GM23338 (cell line): ENCODE data around the gene PKDCC. TPM values are rescaled to one million over a fixed set of nuclear protein-coding genes. Genes with fewer than 3 reads are reported as not detected.

ENCODE experiments used
- ATAC-seq: fragments of 200-7000 bp; cut with Tn5 transposase; 3 replicates; pipeline ENCODE4 v1.9.1; 2020
- DNase-seq: peaks from one replicate; pipeline ENCODE4 v3.0.0-alpha.2; 2015; ENCODE audit warnings: low spot score
- H2AFZ ChIP-seq: fragments of 200-600 bp; sonication (generic); 2 replicates; pipeline ENCODE4 v1.8.0; 2016; ENCODE audit warnings: antibody characterized with exemption, mild to moderate bottlenecking, moderate library complexity
- H3F3A ChIP-seq: fragments of 200-600 bp; sonication (generic); replicated peaks from 2 replicates; pipeline ENCODE4 v1.8.0; 2017; ENCODE audit warnings: antibody characterized with exemption, mixed run types, low read depth
- H3K27ac ChIP-seq: fragments of 200-600 bp; sonication (generic); 2 replicates; pipeline ENCODE4 v1.6.1; 2016; ENCODE audit warnings: low read depth
- H3K27me3 ChIP-seq: fragments of 200-600 bp; sonication (generic); 2 replicates; pipeline ENCODE4 v1.8.0; 2016; ENCODE audit warnings: mild to moderate bottlenecking, mixed run types, moderate library complexity; ENCODE audit not compliant: insufficient read depth
- H3K36me3 ChIP-seq: fragments of 200-600 bp; sonication (generic); 2 replicates; pipeline ENCODE4 v1.8.0; 2016; ENCODE audit warnings: mild to moderate bottlenecking; ENCODE audit not compliant: insufficient read depth
- H3K4me1 ChIP-seq: fragments of 200-600 bp; sonication (generic); 2 replicates; pipeline ENCODE4 v1.8.0; 2016; ENCODE audit warnings: mild to moderate bottlenecking, moderate library complexity; ENCODE audit not compliant: insufficient read depth
- H3K4me2 ChIP-seq: fragments of 200-600 bp; sonication (generic); 2 replicates; pipeline ENCODE4 v1.7.1; 2017; ENCODE audit warnings: mixed run types
- H3K4me3 ChIP-seq: fragments of 200-600 bp; sonication (generic); 2 replicates; pipeline ENCODE4 v1.6.1; 2016; ENCODE audit warnings: mixed run types
- H3K79me2 ChIP-seq: fragments of 200-600 bp; sonication (generic); replicated peaks from 2 replicates; pipeline ENCODE4 v1.8.0; 2017; ENCODE audit warnings: mild to moderate bottlenecking; ENCODE audit not compliant: insufficient read depth
- H3K9me2 ChIP-seq: fragments of 200-600 bp; sonication (generic); 2 replicates; pipeline ENCODE4 v1.8.0; 2017; ENCODE audit not compliant: insufficient read depth
- H4K20me1 ChIP-seq: fragments of 200-600 bp; sonication (generic); replicated peaks from 2 replicates; pipeline ENCODE4 v1.8.0; 2017; ENCODE audit warnings: mild to moderate bottlenecking; ENCODE audit not compliant: insufficient read depth
- H3K27ac Mint-ChIP-seq: 2 replicates; pipeline ENCODE4 v1.8.0; 2020; ENCODE audit warnings: inconsistent platforms, mild to moderate bottlenecking, moderate library complexity, mixed read lengths
- H3K27me3 Mint-ChIP-seq: 3 replicates; pipeline ENCODE4 v1.8.0; 2022; ENCODE audit warnings: low read depth, mild to moderate bottlenecking, moderate library complexity, mixed read lengths, inconsistent platforms; ENCODE audit not compliant: insufficient read depth, poor library complexity
- H3K36me3 Mint-ChIP-seq: 3 replicates; pipeline ENCODE4 v1.8.0; 2021; ENCODE audit warnings: low read depth, mild to moderate bottlenecking, inconsistent platforms, moderate library complexity, mixed read lengths
- H3K4me1 Mint-ChIP-seq: 3 replicates; pipeline ENCODE4 v1.8.0; 2020; ENCODE audit warnings: mild to moderate bottlenecking, inconsistent platforms, mixed read lengths
- H3K4me3 Mint-ChIP-seq: 3 replicates; pipeline ENCODE4 v1.8.0; 2021; ENCODE audit warnings: moderate library complexity, mild to moderate bottlenecking, inconsistent platforms, mixed read lengths
- H3K9me3 Mint-ChIP-seq: 3 replicates; pipeline ENCODE4 v1.8.0; 2020; ENCODE audit warnings: moderate library complexity, mild to moderate bottlenecking, inconsistent platforms, mixed read lengths
- CREB1 ChIP-seq: fragments of 250-450 bp; sonication (Bioruptor Pico); IDR thresholded peaks from 2 replicates; pipeline ENCODE4 v1.5.0; 2020; ENCODE audit warnings: low read depth, mild to moderate bottlenecking, moderate library complexity
- EZH2 ChIP-seq: fragments of 200-600 bp; sonication (generic); IDR thresholded peaks from one replicate; pipeline ENCODE4 v1.8.0; 2017; ENCODE audit warnings: antibody characterized with exemption, mild to moderate bottlenecking, low read depth; ENCODE audit not compliant: unreplicated experiment
- EZH2phosphoT487 ChIP-seq: fragments of 200-600 bp; sonication (generic); IDR thresholded peaks from one replicate; pipeline ENCODE4 v1.8.1; 2018; ENCODE audit warnings: antibody characterized with exemption; ENCODE audit not compliant: unreplicated experiment
- JUNB ChIP-seq: IDR thresholded peaks from one replicate; pipeline ENCODE4 v1.6.1; 2016; ENCODE audit warnings: antibody characterized with exemption; ENCODE audit not compliant: unreplicated experiment
- NANOG ChIP-seq: IDR thresholded peaks from 2 replicates; pipeline ENCODE4 v1.6.1; 2016; ENCODE audit warnings: antibody characterized with exemption, borderline replicate concordance
- POLR2AphosphoS5 ChIP-seq: IDR thresholded peaks from 2 replicates; pipeline ENCODE4 v1.6.1; 2016; ENCODE audit warnings: antibody characterized with exemption, low read depth
- STAT1 ChIP-seq: IDR thresholded peaks from one replicate; pipeline ENCODE4 v1.6.1; 2016; ENCODE audit warnings: antibody characterized with exemption; ENCODE audit not compliant: unreplicated experiment
- ZNF114 ChIP-seq: fragments of 250-450 bp; sonication (Bioruptor Pico); IDR thresholded peaks from 2 replicates; pipeline ENCODE4 v1.5.0; 2020; ENCODE audit warnings: mild to moderate bottlenecking, moderate library complexity
- ZNF331 ChIP-seq: fragments of 250-450 bp; sonication (Bioruptor Pico); IDR thresholded peaks from 2 replicates; pipeline ENCODE4 v1.5.0; 2020; ENCODE audit warnings: low read depth, mild to moderate bottlenecking, moderate library complexity
- polyA plus RNA-seq: library from polyadenylated mRNA; unstranded; fragments of >200 nt; fragmentation: Nextera tagmentation; extraction: Ambion mirVana; gene quantifications from 2 replicates; pipeline ENCODE4 v1.2.1, GENCODE V29; 2016
- total RNA-seq: library from RNA; depleted of rRNA; stranded (reverse); fragments of >200 nt; shearing (Covaris generic); gene quantifications from 2 replicates; pipeline ENCODE4 v1.2.3, GENCODE V29; 2014
- TF ChIP-seq, protein P1 (sequence below): fragments of 250-450 bp; sonication (Bioruptor Pico); IDR thresholded peaks from 2 replicates; pipeline ENCODE4 v1.5.0; 2020; ENCODE audit warnings: mild to moderate bottlenecking, moderate library complexity
- TF ChIP-seq, protein P2 (sequence below): IDR thresholded peaks from one replicate; pipeline ENCODE4 v1.6.1; 2018; ENCODE audit warnings: antibody characterized with exemption; ENCODE audit not compliant: unreplicated experiment
- TF ChIP-seq, protein P3 (sequence below), 2 experiments: fragments of 200-600 bp in 1 of 2; sonication (generic) in 1 of 2; conservative IDR thresholded peaks; 2 replicates each; pipeline versions ENCODE4 v1.5.1 to v1.6.1; 2016 to 2017; ENCODE audit warnings: antibody characterized with exemption in 2 of 2, low read depth in 2 of 2, mild to moderate bottlenecking in 2 of 2, moderate library complexity in 1 of 2
- TF ChIP-seq, protein P4 (sequence below): IDR thresholded peaks from 2 replicates; pipeline ENCODE4 v1.6.1; 2016; ENCODE audit warnings: antibody characterized with exemption

PKDCC gene
- total and polyA plus RNA-seq, 2 experiments from 2014 or later, result 7.0 to 44.8 TPM

DNA sequence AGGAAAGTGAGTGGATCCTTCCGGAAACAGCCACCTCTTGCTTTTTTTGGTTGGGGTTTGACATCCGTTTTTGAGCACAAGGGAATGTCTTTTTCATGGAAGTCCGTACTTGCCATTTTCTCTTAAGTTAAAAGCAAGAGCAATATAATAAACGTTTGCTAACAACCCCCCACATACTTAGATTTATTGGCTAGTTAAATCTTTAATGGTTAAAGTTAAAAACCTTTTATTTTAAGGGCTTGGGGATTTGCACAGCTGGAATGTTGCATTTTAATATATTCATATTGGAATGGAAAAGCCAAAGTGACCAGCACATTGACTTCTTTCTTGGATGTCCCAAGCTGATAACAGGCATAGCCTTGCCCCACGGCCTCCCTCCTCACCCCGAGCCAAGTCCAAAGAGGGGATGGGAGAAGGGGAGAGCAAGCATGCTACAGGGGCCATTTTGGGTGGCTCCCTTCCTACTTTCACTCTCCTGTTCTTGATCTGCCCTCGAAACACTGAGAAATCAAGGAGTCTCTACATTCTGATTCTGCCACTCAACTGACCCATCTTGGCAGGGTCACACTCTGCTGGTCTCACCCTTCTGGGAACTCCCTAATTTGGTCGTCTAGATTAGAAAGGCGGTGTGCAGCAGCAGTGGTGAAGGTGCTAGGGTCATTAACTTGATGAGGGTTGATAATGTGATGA, 48.1 kb upstream of the PKDCC start:
- Histone ChIP-seq H3F3A (no peaks in the 10 kb centered on the region), H4K20me1 (no peaks in the 10 kb centered on the region), H3K27ac (no peak overlapping the region), H3K36me3 (no peaks in the 10 kb centered on the region), H3K4me3 (no peak overlapping the region), H3K79me2 (no peaks in the 10 kb centered on the region), H3K4me2 (no peak overlapping the region), H2AFZ (no peak overlapping the region), H3K9me2 (peaks cover 10% of the 10 kb centered on the region; the same call in 1 of the 2 replicates), H3K4me1 (peaks cover 10% of the 10 kb centered on the region), H3K27me3 (no peaks in the 10 kb centered on the region)
- no peak for ATAC-seq
- peaks cover 9% of the 10 kb centered on the region for H3K9me3 Mint-ChIP-seq
- peaks cover 4% of the 10 kb centered on the region for H3K27me3 Mint-ChIP-seq
- no peak overlapping the region for H3K4me3 Mint-ChIP-seq
- no peak for DNase-seq
- no peak overlapping the region for H3K27ac Mint-ChIP-seq
- H3K36me3 Mint-ChIP-seq, result peaks cover 5% of the 10 kb centered on the region; the same call in 2 of the 3 replicates
- TF ChIP-seq EZH2phosphoT487 (no peak), STAT1 (no peak), POLR2AphosphoS5 (no peak), EZH2 (no peak), JUNB (no peak), ZNF331 (CRISPR knock-in tag) (no peak), ZNF114 (CRISPR knock-in tag) (no peak), NANOG (no peak), CREB1 (no peak)
- TF ChIP-seq, protein P1, sequence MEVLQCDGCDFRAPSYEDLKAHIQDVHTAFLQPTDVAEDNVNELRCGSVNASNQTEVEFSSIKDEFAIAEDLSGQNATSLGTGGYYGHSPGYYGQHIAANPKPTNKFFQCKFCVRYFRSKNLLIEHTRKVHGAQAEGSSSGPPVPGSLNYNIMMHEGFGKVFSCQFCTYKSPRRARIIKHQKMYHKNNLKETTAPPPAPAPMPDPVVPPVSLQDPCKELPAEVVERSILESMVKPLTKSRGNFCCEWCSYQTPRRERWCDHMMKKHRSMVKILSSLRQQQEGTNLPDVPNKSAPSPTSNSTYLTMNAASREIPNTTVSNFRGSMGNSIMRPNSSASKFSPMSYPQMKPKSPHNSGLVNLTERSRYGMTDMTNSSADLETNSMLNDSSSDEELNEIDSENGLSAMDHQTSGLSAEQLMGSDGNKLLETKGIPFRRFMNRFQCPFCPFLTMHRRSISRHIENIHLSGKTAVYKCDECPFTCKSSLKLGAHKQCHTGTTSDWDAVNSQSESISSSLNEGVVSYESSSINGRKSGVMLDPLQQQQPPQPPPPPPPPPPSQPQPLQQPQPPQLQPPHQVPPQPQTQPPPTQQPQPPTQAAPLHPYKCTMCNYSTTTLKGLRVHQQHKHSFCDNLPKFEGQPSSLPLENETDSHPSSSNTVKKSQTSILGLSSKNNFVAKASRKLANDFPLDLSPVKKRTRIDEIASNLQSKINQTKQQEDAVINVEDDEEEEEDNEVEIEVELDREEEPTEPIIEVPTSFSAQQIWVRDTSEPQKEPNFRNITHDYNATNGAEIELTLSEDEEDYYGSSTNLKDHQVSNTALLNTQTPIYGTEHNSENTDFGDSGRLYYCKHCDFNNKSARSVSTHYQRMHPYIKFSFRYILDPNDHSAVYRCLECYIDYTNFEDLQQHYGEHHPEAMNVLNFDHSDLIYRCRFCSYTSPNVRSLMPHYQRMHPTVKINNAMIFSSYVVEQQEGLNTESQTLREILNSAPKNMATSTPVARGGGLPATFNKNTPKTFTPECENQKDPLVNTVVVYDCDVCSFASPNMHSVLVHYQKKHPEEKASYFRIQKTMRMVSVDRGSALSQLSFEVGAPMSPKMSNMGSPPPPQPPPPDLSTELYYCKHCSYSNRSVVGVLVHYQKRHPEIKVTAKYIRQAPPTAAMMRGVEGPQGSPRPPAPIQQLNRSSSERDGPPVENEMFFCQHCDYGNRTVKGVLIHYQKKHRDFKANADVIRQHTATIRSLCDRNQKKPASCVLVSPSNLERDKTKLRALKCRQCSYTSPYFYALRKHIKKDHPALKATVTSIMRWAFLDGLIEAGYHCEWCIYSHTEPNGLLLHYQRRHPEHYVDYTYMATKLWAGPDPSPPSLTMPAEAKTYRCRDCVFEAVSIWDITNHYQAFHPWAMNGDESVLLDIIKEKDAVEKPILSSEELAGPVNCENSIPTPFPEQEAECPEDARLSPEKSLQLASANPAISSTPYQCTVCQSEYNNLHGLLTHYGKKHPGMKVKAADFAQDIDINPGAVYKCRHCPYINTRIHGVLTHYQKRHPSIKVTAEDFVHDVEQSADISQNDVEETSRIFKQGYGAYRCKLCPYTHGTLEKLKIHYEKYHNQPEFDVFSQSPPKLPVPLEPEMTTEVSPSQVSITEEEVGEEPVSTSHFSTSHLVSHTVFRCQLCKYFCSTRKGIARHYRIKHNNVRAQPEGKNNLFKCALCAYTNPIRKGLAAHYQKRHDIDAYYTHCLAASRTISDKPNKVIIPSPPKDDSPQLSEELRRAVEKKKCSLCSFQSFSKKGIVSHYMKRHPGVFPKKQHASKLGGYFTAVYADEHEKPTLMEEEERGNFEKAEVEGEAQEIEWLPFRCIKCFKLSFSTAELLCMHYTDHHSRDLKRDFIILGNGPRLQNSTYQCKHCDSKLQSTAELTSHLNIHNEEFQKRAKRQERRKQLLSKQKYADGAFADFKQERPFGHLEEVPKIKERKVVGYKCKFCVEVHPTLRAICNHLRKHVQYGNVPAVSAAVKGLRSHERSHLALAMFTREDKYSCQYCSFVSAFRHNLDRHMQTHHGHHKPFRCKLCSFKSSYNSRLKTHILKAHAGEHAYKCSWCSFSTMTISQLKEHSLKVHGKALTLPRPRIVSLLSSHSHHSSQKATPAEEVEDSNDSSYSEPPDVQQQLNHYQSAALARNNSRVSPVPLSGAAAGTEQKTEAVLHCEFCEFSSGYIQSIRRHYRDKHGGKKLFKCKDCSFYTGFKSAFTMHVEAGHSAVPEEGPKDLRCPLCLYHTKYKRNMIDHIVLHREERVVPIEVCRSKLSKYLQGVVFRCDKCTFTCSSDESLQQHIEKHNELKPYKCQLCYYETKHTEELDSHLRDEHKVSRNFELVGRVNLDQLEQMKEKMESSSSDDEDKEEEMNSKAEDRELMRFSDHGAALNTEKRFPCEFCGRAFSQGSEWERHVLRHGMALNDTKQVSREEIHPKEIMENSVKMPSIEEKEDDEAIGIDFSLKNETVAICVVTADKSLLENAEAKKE (CRISPR knock-in tag), result no peak
- TF ChIP-seq, protein P2, sequence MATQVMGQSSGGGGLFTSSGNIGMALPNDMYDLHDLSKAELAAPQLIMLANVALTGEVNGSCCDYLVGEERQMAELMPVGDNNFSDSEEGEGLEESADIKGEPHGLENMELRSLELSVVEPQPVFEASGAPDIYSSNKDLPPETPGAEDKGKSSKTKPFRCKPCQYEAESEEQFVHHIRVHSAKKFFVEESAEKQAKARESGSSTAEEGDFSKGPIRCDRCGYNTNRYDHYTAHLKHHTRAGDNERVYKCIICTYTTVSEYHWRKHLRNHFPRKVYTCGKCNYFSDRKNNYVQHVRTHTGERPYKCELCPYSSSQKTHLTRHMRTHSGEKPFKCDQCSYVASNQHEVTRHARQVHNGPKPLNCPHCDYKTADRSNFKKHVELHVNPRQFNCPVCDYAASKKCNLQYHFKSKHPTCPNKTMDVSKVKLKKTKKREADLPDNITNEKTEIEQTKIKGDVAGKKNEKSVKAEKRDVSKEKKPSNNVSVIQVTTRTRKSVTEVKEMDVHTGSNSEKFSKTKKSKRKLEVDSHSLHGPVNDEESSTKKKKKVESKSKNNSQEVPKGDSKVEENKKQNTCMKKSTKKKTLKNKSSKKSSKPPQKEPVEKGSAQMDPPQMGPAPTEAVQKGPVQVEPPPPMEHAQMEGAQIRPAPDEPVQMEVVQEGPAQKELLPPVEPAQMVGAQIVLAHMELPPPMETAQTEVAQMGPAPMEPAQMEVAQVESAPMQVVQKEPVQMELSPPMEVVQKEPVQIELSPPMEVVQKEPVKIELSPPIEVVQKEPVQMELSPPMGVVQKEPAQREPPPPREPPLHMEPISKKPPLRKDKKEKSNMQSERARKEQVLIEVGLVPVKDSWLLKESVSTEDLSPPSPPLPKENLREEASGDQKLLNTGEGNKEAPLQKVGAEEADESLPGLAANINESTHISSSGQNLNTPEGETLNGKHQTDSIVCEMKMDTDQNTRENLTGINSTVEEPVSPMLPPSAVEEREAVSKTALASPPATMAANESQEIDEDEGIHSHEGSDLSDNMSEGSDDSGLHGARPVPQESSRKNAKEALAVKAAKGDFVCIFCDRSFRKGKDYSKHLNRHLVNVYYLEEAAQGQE, result no peak
- TF ChIP-seq, protein P3, sequence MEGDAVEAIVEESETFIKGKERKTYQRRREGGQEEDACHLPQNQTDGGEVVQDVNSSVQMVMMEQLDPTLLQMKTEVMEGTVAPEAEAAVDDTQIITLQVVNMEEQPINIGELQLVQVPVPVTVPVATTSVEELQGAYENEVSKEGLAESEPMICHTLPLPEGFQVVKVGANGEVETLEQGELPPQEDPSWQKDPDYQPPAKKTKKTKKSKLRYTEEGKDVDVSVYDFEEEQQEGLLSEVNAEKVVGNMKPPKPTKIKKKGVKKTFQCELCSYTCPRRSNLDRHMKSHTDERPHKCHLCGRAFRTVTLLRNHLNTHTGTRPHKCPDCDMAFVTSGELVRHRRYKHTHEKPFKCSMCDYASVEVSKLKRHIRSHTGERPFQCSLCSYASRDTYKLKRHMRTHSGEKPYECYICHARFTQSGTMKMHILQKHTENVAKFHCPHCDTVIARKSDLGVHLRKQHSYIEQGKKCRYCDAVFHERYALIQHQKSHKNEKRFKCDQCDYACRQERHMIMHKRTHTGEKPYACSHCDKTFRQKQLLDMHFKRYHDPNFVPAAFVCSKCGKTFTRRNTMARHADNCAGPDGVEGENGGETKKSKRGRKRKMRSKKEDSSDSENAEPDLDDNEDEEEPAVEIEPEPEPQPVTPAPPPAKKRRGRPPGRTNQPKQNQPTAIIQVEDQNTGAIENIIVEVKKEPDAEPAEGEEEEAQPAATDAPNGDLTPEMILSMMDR (conservative IDR thresholded peaks at IDR 0.05; ENCODE audit: low read depth in 2 of 2), result no peak
- TF ChIP-seq, protein P4, sequence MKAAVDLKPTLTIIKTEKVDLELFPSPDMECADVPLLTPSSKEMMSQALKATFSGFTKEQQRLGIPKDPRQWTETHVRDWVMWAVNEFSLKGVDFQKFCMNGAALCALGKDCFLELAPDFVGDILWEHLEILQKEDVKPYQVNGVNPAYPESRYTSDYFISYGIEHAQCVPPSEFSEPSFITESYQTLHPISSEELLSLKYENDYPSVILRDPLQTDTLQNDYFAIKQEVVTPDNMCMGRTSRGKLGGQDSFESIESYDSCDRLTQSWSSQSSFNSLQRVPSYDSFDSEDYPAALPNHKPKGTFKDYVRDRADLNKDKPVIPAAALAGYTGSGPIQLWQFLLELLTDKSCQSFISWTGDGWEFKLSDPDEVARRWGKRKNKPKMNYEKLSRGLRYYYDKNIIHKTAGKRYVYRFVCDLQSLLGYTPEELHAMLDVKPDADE, result no peak
- peaks cover 2% of the 10 kb centered on the region; the same call in 2 of the 3 replicates for H3K4me1 Mint-ChIP-seq
